Embryonic facial prominence (tissue), 1 donor: ENCODE data around the gene ARHGAP12.
"Not testable (repeated sequence)": the region's sequence is repeated elsewhere in the genome, so short reads cannot be mapped to it uniquely, and the experiment has no call there.

Source experiments
- DNase-seq: peaks from one replicate; pipeline ENCODE4 v3.0.0-alpha.2; 2016; ENCODE audit errors: extremely low spot score

The ARHGAP12 gene

DNA sequence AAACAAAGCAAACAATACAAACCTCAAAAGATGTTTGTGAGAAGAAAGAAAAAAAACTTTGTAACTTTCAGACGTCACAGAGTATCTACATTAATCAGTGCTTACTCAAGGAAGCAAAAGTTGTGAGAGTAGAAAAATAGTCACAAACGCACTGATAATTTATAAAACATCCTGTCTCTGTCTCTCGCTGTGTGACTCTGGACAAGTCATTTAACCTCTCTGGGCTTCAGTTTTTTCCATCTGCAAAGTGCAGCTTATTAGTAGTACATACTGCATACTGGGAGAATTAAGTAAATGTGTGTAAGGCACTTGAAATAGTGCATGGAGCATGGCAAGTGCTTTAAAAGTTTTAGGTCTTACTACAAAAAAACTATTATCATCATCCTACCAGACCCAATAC, 3.8 kb downstream of the ARHGAP12 start:
- no peak for DNase-seq

GRCh38 chr10:31923389-31923788, 5.2 kb downstream of the ARHGAP12 start:
- DNase-seq: no peak

DNA sequence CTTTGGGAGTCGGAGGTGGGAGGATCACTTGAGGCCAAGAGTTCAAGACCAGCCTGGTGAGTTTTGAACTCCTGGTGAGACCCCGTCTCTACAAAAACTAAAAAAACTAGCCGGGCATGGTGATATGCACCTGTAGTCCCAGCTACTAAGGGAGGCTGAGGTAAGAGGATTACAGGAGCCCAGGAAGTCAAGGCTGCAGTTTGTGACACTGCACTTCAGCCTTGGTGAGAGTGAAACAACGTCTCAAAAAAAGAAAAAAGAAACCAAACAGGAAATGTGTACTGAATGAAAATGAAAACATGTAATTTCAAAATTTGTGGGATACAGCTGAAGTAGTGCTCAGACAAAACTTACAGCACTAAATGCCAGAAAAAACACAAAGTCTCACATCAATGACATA, 7.6 kb downstream of the ARHGAP12 start:
- no peak for DNase-seq

DNA sequence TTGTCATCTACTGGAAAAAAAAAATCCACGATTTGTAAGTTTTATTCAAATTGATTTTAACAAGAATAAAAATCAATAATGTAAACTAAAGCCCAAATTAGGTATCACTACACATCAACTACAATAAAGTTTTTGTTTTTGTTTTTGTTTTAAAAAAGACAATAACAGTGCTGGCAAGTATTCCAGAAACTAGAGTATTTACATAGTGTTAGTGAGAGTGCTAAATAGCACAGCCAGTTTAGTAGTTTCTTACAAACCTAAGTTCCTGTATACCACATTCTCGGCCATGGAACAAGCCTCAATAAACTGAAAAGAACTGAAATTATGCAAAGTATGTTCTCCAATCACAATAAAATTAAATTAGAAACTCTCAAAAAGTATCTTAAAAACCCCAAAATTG, 8.1 kb downstream of the ARHGAP12 start:
- no peak for DNase-seq

DNA sequence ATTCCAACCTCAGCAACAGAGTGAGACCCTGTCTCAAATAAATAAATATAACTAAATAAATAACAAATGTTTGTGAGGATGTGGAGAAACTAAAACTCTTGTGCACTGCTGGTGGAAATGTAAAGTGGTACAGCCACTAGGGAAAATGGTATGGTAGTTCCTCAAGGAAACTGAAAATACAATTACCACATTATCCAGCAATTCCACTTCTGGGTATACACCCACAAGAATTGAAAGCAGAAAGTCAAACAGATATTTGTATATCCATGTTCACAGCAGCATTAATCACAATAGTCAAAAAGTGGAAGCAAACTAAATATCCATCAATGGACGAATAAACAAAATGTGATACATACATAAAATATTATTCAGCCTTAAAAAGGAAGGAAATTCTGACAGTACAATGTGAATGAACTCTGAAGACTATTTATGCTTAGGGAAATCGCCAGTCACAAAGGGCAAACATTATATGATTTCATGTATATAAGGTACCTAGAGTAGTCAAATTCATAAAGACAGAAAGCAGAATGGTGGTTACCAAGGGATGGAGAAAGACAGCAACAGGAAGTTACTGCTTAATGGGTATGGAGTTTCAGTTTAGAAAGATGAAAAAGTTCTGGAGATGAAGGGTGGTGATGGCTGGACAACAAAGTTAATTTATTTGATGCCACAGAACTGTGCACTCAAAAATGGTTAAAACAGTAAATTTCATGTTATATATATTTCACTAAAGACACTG, 9.8 kb downstream of the ARHGAP12 start:
- no peak for DNase-seq

DNA sequence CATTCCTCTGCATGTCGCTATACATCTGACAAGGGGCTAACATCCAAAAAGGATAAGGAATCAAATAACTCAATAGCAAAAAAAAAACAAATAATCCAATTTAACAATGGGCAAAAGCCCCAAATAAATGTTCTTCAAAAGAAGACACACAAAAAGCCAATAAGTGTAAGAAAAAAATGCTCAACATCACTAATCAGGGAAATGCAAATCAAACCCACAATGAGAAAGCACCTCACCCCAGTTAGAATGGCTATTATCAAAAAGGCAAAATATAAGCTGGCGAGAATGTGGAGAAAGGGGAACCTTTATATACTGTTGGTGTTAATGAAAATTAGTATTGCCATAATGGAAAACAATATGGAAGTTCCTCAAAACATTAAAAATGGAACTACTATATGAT, 14.3 kb downstream of the ARHGAP12 start:
- DNase-seq: no peak

DNA sequence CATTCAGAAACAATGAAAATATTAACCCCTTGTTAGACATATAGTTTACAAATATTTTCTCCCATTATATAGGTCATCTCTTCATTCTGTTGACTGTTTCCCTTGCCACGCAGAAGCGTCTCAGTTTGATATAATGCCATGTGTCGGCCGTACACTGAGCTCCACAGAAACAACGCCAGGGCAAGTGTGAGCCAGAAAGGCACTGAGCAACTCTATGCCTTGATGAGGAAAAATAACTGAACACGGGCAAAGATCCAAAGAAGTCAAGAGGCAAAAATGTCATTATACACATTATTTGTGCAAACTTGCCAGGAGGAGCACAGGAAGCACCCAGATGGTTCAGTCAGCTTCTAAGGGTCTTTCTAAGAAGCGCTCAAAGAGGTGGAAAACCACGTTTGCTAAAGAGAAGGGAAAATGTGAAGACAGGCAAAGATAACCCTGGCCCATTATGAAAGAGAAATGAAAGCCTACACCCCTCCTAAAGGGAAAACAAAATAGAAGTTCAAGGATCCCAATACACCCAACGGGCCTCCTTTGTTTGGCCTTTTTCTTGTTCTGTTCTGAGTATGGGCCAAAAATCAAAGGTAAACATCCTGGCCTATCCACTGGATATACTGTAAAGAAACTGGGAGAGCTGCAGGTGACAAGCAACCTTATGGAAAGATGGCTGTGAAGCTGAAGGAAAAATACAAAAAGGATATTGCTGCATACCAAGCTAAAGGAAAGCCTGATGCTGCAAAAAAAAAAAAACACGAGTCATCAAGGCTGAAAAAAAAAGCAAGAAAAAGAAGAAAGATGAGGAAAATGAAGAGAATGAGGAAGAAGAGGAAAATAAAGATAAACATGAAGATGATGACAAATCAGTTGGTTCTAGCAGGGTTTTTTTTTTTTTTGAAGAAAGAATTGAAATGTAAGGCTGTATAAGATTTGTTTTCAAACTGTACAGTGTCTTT, 15.5 kb downstream of the ARHGAP12 start:
- DNase-seq: no peak

DNA sequence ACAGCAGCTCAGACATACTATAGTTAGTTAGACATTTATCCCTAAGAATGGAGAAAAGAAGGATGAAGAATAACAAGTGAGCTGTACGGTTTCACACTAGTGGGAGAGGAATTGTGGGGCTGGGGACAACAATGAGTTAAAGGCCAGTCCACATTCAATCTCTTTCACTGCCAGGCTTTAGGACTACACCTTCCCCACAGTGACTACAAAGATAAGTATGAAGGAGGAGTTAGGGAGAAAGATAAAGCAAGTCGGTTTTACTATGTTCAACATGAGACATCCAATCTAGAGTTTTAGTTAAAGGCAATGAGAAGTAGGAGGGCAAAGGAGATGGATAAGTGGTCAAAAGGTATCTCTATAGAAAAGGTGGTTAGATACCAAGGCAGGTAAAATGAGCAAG, 16.3 kb downstream of the ARHGAP12 start:
- DNase-seq: no peak

- no peak for DNase-seq
Observed at GRCh38 chr10:31910016-31910415, 18.6 kb downstream of the ARHGAP12 start.

- DNase-seq: no peak
Observed at GRCh38 chr10:31908157-31908556, 20.5 kb downstream of the ARHGAP12 start.

GRCh38 chr10:31906039-31906438, 22.6 kb downstream of the ARHGAP12 start:
- no peak for DNase-seq

DNA sequence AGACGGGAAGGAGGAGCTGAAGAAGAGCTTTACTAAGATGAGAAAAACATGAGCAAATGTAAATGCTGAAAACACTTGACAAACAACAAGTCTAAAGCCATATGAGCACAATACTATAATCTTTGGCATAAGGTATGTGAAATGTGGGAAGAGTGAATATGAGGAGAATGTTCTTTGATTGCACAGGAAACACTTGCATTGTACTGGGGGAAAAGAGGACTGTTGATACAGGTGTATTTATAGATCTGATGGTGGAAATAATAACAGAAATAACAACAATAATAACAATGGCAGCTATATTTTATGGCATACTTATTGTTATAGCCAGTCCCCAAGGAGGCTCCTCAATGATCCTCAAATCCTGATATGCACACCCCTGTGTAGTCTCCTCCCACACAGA, 23.0 kb downstream of the ARHGAP12 start:
- DNase-seq: no peak

- no peak for DNase-seq
Observed at GRCh38 chr10:31902625-31903024, 26.0 kb downstream of the ARHGAP12 start.

- DNase-seq: no peak
Observed at GRCh38 chr10:31897506-31897905, 31.1 kb downstream of the ARHGAP12 start.

- no peak for DNase-seq
Observed at GRCh38 chr10:31896968-31897384, 31.7 kb downstream of the ARHGAP12 start.

GRCh38 chr10:31895722-31896121, 32.9 kb downstream of the ARHGAP12 start:
- not testable (repeated sequence) for DNase-seq

DNA sequence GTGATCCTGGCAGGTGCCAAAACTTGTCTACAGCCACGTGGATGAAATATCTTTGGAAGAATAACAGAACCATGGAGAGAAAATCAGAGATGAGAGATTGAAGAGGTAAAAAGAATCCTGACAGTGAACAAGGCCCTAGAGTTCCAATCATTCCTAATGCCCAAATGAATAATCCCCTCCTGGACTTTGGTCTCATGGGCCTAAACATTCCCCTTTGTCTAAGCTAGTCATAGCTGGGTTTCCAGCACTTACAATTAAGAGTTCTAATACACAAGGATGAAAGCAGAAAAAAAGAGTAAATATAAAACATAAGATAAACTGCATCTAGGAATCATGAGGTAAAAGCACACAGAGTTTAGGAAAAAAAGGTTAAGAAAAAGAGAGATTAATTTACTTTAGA, 40.2 kb downstream of the ARHGAP12 start:
- no peak for DNase-seq

GRCh38 chr10:31887850-31888249, 40.8 kb downstream of the ARHGAP12 start:
- DNase-seq: no peak

GRCh38 chr10:31886885-31887284, 41.7 kb downstream of the ARHGAP12 start:
- no peak for DNase-seq

- no peak for DNase-seq
Observed at GRCh38 chr10:31885971-31886370, 42.7 kb downstream of the ARHGAP12 start.

DNA sequence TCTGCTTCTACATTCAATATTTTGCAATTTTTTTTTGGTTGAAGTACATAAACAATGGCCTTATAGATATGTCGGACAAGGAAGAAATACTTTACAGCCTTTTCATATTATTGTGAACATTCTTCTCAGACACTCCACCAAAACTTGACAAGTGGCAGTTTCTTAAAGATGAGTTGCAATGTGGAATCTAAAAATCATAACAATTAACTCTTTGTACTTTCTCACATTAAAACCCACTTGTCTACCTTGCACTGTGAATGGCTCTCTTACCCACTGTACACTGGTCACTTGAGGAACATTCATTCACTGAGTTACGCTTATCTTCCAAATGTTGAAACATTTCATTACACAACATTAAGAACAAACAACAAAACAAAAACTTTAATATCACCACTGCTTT, 44.2 kb downstream of the ARHGAP12 start:
- no peak for DNase-seq

DNA sequence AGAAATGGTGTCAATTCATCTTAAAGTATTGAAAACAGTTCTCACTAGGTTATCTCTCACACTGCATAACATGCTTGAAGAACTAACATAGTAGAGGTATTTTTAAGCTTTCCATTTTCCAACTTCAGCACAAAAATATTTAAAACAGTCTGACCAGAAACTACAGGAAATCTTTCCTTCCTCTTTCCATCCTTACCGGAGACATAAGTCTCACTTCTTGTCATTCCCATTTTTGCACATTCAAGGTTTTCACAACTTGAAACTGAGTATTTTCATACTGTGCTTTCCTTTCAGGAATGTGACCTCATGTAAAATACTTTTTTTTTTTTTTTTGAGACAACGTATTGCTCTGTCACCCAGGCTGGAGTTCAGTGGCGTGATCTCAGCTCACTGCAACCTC, 45.2 kb downstream of the ARHGAP12 start:
- no peak for DNase-seq

DNA sequence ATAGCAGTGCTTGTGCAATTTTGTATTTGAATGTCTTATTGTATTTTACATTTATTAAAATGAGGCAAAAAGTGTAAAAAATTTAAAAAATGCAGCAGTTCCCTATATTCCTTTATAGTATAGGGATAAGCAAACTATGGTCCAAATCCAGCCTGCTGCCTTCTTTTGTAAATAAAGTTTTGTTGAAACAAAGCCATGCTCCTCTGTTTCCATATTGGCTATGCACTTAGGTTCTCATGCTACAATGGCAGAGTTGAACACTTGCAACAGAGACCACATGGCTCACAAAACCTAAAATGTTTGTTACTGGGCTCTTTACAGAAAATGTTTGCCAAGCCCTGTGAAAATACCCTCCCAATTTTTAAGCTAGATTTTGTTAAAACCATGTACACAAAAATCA, 50.1 kb downstream of the ARHGAP12 start:
- no peak for DNase-seq
